Stimulated activated CD8-positive, alpha-beta memory T cell treated with anti-CD3 and anti-CD28 coated beads, Interleukin-7, amount 100 ng/mL, for 48 hours (primary cell): Measurements from ENCODE around the gene NAB2.
"Not testable (repeated sequence)": the region's sequence is repeated elsewhere in the genome, so short reads cannot be mapped to it uniquely, and the experiment has no call there.

Experiments used
- DNase-seq, 2 donors: peaks; one replicate each; pipeline ENCODE4 v3.0.0-alpha.2; 2020; ENCODE audit warnings: low read depth in 1 of 2; ENCODE audit errors: extremely low read depth in 1 of 2

Gene NAB2

GRCh38 chr12:57066245-57066644, 22.7 kb upstream of the NAB2 start:
- DNase-seq: no peak

- DNase-seq: peak in 1 of 2 donors; percentile 49
Measured at GRCh38 chr12:57069523-57069922, 19.4 kb upstream of the NAB2 start.

GRCh38 chr12:57072661-57073060, 16.3 kb upstream of the NAB2 start:
- no peak for DNase-seq

- not testable (repeated sequence) for DNase-seq
Measured at GRCh38 chr12:57073566-57074450, 15.1 kb upstream of the NAB2 start.

- DNase-seq: peak; percentile 89 to 96
Measured at GRCh38 chr12:57078519-57079404, 10.2 kb upstream of the NAB2 start, which contains the start of gene NEMP1. Gene NEMP1, minus strand, starts transcription at chr12:57078791. Its CDS starts 46 bp downstream, at chr12:57078745.

- DNase-seq: no peak
Measured at GRCh38 chr12:57079821-57080220, 9.1 kb upstream of the NAB2 start.

- DNase-seq: no peak
Measured at GRCh38 chr12:57080855-57081254, 8.1 kb upstream of the NAB2 start.

- DNase-seq: peak in 1 of 2 donors; percentile 45
Measured at GRCh38 chr12:57085999-57086492, 2.9 kb upstream of the NAB2 start.

GRCh38 chr12:57086493-57087009, 2.4 kb upstream of the NAB2 start:
- peak in 1 of 2 donors; percentile 52 for DNase-seq

- peak; percentile 91 to 92 for DNase-seq
Measured at GRCh38 chr12:57087010-57087690, 1.8 kb upstream of the NAB2 start.

- peak; percentile 89 to 93 for DNase-seq
Measured at GRCh38 chr12:57087691-57088353, 1.1 kb upstream of the NAB2 start.

- DNase-seq: peak in 1 of 2 donors; percentile 34
Measured at GRCh38 chr12:57089271-57090245, 644 bp downstream of the NAB2 start.

- no peak for DNase-seq
Measured at GRCh38 chr12:57090490-57090889, 1.6 kb downstream of the NAB2 start.

- no peak for DNase-seq
Measured at GRCh38 chr12:57090924-57091637, 2.2 kb downstream of the NAB2 start.

GRCh38 chr12:57091638-57092528, 3.0 kb downstream of the NAB2 start:
- no peak for DNase-seq

- DNase-seq: no peak
Measured at GRCh38 chr12:57092529-57092862, 3.6 kb downstream of the NAB2 start.

- DNase-seq: no peak
Measured at GRCh38 chr12:57092876-57093414, 4.0 kb downstream of the NAB2 start.
